K562 (cell line): ENCODE data around the gene TAF11L6.
"Not testable (repeated sequence)": the region's sequence is repeated elsewhere in the genome, so short reads cannot be mapped to it uniquely, and the experiment has no call there.

Experiments used
- BHLHE40 ChIP-seq: IDR thresholded peaks from 2 replicates; pipeline ENCODE4 v1.6.1; 2011; ENCODE audit warnings: low read length, improper control_type of control experiment
- CBFB ChIP-seq: sonication (generic); formaldehyde crosslinking; IDR thresholded peaks from 2 replicates; pipeline ENCODE4 v1.4.0; 2020; ENCODE audit warnings: mild to moderate bottlenecking, missing genetic modification reagents
- CREB1 ChIP-seq, 2 experiments: sonication (generic) in 1 of 2; formaldehyde crosslinking in 1 of 2; IDR thresholded peaks; 2 replicates each; pipeline versions ENCODE4 v1.6.1 to v1.8.0; 2012 to 2022; ENCODE audit warnings: inconsistent platforms in 1 of 2, mild to moderate bottlenecking in 1 of 2, missing genetic modification reagents in 1 of 2, moderate library complexity in 1 of 2
- CXXC5 ChIP-seq: fragments of 250-450 bp; sonication (Bioruptor Pico); IDR thresholded peaks from 2 replicates; pipeline ENCODE4 v1.8.0; 2022; ENCODE audit warnings: inconsistent platforms, mild to moderate bottlenecking, moderate library complexity
- FOXJ3 ChIP-seq: sonication (generic); formaldehyde crosslinking; IDR thresholded peaks from 2 replicates; pipeline ENCODE4 v1.4.0; 2020; ENCODE audit warnings: mild to moderate bottlenecking, missing genetic modification reagents
- KDM5B ChIP-seq: fragments of 200-600 bp; sonication (generic); IDR thresholded peaks from 2 replicates; pipeline ENCODE4 v1.6.1; 2012; ENCODE audit warnings: low read depth, mild to moderate bottlenecking, moderate library complexity, low read length, control low read depth, inconsistent platforms; ENCODE audit not compliant: insufficient replicate concordance
- MLX ChIP-seq, 2 experiments: fragments of 450-650 bp in 1 of 2; sonication (generic) in 1 of 2; formaldehyde crosslinking; conservative IDR thresholded peaks; 2 replicates each; pipeline versions ENCODE4 v1.4.0 to v1.8.1; 2020 to 2022; ENCODE audit warnings: mild to moderate bottlenecking in 1 of 2, missing genetic modification reagents in 1 of 2
- NR2C2 ChIP-seq, 2 experiments: fragments of 200-800 bp in 1 of 2; sonication (Bioruptor generic) in 1 of 2; sonication (generic) in 1 of 2; formaldehyde crosslinking in 1 of 2; IDR thresholded peaks; 2 replicates each; pipeline versions ENCODE4 v1.6.1 to v1.8.0; 2016 to 2022; ENCODE audit warnings: mild to moderate bottlenecking in 1 of 2, missing compliant biosample characterization in 1 of 2, missing genetic modification characterization in 1 of 2, missing genetic modification reagents in 1 of 2
- RFX5 ChIP-seq: IDR thresholded peaks from 2 replicates; pipeline ENCODE4 v1.6.1; 2011; ENCODE audit warnings: low read depth, mild to moderate bottlenecking, improper control_type of control experiment, low read length
- YY1 ChIP-seq, 3 experiments: IDR thresholded peaks; 2 replicates each; pipeline ENCODE4 v1.6.1; 2011; ENCODE audit warnings: low read length in 2 of 3, mild to moderate bottlenecking in 2 of 3, moderate library complexity in 2 of 3, borderline replicate concordance in 1 of 3, control low read depth in 1 of 3, low read depth in 1 of 3; ENCODE audit not compliant: insufficient read depth in 3 of 3, insufficient replicate concordance in 2 of 3, control insufficient read depth in 1 of 3, insufficient read length in 1 of 3; ENCODE audit errors: extremely low read depth in 1 of 3
- ZBED1 ChIP-seq: IDR thresholded peaks from 2 replicates; pipeline ENCODE4 v1.6.1; 2014
- ZBTB26 ChIP-seq: fragments of 450-650 bp; formaldehyde crosslinking; IDR thresholded peaks from 2 replicates; pipeline ENCODE4 v1.4.0; 2022; ENCODE audit warnings: missing genetic modification characterization
- ZNF239 ChIP-seq: fragments of 250-450 bp; sonication (Bioruptor Pico); IDR thresholded peaks from 2 replicates; pipeline ENCODE4 v1.4.0; 2020; ENCODE audit warnings: mild to moderate bottlenecking

- TF ChIP-seq RFX5; ZBED1; FOXJ3 (CRISPR knock-in tag); YY1 (IDR thresholded peaks at IDR 0.05; ENCODE audit: borderline replicate concordance in 1 of 3, control insufficient read depth in 1 of 3, extremely low read depth in 1 of 3, insufficient read depth in 3 of 3, insufficient read length in 1 of 3, insufficient replicate concordance in 2 of 3, low read depth in 1 of 3, low read length in 2 of 3); KDM5B; ZBTB26 (CRISPR knock-in tag); ZNF239; NR2C2 (CRISPR knock-in tag; IDR thresholded peaks at IDR 0.05); NR2C2 (tag; IDR thresholded peaks at IDR 0.05); MLX (CRISPR knock-in tag; conservative IDR thresholded peaks at IDR 0.05); CREB1 (IDR thresholded peaks at IDR 0.05); CREB1 (CRISPR knock-in tag; IDR thresholded peaks at IDR 0.05); BHLHE40; CXXC5 (CRISPR knock-in tag); CBFB: not testable (repeated sequence)
These were observed 10.4 kb upstream of the TAF11L6 start, which contains the start of gene TAF11L3 for GRCh38 chr5:17518067-17518466.
